GOT3 (cell line): ENCODE data around the gene VASN.
"Not testable (repeated sequence)": the region's sequence is repeated elsewhere in the genome, so short reads cannot be mapped to it uniquely, and the experiment has no call there.

ENCODE experiments used
- DNase-seq: peaks from one replicate; lab custom pipeline; 2025; ENCODE audit warnings: mixed read lengths; lab: John Stamatoyannopoulos, UW

The VASN gene

DNA sequence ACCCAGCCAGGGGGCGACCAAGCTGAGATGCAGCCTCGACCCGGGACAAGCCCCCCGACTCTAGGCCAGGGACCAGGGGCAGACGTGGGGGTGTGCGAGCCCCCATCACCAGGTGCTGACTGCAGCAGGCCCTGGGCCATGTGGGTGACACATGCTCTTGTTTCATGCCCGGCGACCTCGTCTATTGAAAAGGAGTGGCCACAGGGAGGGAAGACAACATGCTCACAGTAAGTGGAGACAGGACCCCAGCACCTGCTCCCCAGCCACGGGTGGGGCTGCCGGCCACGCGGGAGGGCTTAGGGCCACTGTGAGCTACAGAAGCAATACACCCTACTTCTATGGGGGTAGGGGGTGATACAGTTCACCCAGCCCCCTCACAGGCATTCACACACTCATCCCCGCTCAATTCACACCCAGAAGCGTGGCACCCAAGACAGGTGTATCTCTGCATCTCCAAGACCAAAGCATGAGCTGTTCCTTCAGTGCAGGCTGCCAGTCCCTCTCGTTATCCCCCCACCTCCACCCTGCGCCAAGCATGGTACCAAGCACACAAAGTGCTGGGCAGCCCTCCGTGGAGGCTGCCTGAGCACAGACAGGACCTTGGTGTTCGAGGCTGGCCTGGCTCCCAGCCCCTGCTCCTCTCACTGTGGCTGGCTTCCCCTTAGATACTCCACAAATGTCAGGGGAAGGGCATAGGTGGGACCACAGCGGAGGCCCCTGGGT, 13.6 kb downstream of the VASN start:
- DNase-seq, result no peak

DNA sequence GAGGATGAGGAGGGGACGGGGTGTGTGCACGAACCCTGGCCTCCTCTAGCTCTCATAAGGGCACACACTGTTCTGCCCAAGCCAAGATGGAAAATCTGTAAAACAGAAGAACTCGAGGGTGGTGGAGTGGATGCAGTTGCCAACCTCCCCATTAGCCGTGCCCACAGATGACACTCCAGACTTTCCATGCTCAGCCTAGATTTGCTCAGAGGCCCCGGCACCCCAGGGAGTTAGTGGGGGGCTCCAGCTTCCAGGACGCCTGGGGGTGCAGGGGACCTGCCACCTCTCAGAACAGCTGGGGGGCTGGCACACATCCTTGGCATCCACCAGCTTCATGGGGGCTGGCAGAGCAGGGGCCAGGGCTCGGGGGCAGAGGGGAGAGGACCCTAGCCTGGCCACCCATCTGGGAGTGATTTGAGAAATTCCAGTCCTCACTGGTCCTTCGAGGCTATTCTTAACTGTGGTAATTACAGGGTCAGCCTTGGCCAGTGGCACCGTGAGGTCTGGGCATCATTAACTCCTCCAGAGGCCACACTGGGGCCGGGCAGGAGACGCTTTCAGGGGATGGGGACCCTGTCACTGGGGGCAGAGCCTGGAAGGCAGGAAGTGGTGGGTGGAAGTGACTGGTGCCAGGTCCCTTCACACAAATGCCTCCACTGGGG, 14.3 kb downstream of the VASN start:
- DNase-seq, result no peak

DNA sequence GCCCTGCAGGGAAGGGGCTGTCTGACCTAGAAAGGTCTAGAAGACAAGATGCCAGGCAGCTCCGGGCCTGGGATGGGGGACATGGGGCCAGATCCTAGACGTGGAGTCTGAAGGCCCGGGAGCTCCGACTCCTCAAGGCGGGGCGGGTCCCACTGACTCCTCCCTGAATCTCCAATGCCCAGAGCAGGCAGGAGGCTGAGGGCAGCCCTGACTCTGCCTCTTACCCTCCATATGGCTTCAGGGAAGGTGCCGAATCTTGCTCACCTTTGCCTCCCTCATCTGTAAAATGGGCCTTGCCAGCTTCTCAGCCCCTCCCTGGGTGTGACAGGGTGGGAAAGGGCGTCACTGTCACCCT, 14.8 kb downstream of the VASN start:
- no peak for DNase-seq

DNA sequence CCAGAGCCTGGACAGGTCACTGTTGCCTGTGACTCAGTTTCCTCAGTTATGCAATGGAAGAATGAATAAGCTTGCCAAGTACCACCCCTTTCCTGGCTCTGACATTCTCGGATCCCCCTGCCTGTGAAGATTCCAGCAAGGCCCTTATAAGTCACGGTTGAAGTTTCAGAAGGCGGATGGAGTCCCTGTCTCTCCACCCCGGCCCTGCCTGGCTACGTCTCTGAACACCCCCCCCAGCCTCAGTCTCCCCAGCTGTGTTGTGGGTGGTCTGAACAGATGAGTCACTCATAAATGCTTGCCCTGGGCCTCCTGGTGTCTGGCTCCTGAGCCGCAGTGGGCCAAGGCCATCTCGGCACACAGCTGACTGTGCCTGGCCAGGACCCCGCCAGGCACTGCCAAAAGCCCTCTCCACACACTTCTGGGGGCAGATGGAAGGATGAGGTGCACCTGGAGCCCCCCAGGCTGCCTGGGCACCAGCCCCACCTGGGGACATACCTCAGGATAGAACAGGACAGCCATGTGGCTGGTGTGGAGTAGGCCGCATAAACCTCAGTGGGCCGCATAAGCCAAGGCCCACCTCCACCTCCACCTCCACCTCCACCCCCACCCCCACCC, 15.4 kb downstream of the VASN start:
- DNase-seq, result no peak

DNA sequence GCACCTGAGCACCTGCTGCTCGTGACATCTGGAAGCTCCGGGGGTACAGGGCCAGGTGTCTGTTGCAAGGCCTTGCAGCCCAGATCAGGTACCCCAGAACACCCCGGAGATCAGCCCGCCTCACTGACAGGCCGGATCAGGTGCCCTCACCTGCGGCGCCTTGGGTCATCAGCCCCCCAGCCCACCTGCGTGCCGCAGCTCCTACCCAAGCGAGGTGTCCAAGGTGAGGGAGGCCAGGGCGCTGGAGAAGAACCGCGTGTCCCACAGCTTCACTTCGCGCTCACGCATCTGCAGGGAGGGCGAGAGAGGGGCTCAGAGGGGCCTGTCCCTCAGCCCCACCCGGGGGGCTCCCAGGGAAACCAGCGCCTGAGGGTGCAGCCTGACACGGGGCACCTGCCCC, 16.1 kb downstream of the VASN start:
- DNase-seq, result no peak

DNA sequence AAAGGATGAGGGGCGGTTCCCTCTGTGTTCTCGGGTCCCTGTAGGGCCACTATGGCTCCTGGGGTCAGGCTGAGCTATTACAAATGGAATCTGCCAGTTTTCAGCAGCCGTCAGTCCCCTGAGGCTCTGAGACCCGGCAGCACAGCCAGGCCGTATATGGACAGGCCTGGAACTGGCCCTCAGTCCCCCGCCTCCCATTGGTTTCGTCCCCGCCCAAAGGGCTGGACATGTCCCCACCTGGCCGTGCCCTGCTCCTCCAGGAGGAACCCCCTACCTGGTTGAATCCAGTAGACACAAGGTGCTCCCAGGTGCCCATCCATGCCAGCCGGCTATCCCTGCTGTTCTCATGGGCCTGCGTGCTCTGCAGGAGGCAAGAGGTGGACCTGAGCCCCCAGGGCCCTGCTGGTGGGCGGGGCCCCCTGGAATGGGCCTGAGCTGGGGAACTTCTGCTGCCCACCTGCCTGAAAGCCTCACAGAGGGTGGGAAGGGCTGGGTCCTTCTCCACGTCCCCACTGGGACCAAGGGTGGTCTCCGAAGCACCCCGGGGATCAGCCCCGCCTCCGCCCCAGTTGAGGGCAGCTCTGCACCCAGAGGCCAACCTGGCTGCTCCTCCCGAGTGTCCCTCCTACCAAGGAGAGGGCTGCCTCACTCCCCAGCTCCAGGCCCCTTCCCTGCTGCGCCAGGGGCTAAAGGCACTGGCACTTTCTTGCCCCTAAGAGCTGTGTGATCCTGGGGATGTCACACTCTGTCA, 16.8 kb downstream of the VASN start:
- no peak for DNase-seq

DNA sequence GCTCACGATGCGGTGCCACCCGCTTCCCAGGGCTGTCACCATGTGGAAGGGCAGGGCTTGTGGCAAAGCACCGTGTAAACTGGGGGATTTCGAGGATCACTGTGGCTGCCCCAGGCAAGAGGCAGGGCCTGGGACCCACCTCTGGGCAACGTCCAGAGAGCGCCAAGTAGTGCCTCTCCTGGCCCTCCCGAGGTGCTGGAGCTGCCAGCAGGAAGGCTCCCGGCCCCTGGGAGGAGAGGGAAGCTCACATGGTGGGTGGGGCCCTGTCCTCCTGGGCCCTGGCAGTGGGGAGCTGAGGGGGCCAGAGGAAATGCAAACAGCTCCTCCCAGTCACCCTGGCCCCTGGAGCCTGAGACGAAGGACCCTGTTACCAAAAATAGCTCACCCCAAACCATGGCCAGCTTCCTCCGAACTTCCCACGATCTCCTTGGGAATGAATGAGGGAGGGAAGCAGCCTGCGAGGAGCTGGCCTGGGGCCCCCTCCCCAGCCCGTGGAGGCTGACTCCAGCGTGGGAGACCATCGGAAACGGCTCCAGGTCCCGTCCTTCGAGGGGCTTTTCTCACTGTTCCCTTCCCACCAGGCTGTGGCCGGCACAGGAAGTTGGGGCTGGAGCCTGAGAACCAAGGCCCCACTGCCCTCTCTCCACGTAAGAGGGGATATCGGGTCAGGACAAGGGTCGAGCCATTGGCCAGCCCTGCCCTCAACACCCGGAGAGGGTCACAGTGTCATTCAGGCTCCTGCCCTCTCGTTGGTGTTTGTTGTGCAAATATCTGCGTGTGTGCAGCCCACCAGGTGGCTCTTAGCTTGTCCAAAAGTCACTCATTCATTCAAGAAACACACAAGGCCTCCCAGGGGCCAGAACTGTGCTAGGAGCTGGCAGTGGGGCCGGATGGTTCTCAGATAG, 17.7 kb downstream of the VASN start:
- DNase-seq, result no peak

DNA sequence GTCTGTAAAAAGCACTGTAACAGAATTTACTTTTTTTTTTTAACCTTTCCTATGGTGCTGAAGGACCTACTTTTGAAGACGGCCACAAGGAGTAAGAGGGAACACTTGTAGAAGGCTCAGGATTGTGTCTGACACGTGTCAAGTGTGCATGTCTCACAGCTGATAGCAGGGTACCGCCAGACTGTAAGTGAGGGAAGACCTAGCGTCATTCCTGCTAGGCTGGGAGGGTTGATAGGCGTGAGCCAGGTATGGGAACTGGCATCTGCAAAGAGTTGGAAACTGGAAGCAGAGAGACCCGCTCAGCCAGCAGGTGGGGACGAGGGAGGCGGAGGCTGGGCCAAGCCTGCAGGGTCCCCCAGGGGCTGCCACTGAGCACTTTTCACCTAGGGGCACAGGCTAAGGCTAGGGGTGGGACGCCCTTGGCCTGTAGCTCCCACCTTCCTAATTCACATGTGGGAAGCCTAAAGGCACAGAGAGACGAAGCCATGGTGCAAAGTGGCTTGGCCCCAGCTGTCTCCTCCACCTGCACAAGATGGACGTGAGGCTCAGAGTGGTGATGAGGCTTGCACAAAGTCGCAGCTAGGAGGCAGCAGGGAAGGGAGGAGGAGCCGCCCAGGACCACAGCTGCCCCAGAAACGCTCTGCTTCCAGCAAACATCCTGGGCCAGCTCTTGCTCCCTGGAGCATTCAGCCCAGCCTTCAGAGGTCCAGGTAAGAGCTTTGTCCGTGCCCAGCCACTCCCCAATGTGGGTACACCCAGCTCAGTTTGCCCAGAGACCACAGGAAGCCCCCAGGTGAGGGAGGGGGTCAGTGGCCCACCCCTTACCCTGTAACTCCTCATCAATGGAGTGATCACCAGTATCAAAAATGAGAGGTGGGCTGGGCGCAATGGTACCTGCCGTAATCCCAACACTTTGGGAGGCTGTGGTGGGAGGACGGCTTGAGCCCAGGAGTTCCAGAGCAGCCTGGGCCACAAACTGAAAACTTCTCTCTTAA, 18.9 kb downstream of the VASN start:
- DNase-seq, result no peak

DNA sequence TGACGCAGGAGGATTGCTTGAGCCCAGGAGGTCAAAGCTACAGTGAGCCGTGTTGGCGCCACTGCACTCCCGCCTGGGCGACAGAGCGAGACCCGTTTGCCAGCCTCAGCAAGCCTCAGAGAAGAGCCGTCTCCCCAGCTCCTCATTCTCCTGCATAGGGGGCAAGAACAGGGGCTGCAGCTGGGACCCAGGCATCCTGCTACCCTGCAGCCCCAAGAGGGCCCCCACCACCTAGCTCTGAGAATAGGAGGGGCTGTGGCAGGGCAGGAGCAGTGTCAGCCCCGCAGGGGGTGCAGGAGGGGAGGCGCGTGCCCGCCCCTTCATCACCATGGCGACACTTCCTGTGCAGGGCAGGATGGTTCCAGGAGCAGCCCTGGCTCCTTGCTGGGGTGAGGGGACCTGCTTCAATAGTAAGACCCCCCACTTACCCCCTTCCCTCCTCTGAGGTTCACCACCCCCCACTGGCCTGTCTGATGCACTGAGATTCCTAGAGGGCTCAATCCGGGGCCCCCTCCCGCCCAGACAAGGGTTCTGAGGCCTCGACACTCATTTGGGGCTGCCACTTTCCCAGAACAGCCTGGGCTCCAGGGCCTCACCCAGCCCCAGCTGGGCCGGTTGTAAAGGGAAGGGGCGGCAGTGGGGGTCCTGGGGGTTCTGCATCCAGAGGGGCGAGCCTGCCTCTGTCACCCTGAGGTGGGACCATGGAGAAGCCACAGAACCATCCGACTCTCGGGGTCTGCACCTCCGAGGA, 20.2 kb downstream of the VASN start:
- DNase-seq, result no peak

DNA sequence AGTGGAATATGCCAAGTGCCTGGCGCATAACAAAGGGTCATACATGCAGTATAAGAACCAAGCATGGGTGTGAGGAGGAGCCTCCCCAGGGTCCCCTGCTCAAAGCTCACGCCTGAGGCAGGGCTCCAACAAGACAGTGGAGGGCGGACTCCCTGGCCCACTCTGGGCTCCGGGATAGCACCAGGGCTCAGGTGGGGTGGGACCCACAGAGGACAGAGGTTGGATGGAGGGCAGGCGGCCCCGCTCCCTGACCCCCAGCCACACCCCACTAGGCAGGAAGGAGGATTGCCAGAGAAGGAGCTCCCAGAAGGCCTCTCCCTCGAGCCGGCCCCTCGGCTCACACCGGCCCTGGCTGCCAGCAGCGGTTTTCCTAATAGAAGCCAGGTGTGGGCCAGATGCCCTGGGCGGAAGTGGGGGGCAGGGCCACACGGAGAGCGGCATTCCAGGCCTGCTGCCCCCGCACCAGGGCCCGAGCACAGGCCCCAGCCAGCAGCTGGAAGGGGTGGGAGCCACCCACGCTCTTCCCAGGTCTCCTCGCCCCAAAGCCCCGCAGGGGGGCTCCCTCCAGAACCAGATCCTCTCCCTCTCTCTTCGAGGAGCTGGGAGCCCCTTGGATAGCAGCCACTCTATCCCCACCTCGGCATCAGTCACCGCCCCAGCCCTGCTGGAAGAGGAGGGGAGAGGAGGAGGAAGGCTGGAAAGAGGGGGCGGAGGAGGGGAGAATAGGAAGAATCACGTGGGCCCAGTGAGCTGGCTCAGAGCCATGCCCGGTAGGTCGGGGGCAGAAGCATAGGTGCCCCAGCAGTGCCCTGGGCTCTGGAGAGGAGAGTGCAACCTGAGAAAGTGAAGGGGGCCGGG, 21.0 kb downstream of the VASN start:
- DNase-seq, result no peak

DNA sequence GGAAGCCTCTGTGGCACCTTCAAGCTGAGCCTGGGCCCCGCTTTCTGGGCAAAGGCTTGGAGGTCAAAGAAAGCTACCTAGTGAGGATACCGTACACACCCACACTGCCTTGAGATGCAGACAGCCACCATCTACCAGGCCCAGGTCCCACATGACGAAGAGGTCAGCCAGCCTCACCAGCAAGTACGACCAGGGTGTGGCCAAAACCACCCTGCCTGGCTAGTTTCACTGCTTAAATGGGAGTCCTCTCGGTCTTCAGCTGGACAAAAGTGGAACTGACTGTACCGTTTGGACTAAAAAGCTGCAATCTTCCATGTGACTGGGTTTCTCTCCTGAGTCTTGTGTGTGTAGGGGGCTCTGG, 21.6 kb downstream of the VASN start:
- no peak for DNase-seq

DNA sequence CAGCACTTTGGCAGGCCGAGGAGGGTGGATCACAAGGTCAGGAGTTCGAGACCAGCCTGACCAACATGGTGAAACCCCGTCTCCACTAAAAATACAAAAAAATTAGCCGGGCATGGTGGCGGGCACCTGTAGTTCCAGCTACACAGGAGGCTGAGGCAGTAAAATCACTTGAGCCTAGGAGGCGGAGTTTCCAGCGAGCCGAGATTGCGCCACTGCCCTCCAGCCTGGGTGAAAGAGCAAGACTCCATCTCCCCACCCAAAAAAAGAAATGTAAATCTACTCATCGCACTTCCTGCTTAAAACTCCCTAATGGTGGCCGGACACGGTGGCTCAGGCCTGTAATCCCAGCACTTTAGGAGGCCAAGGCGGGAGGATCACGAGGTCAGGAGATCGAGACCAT, 22.2 kb downstream of the VASN start:
- not testable (repeated sequence) for DNase-seq

DNA sequence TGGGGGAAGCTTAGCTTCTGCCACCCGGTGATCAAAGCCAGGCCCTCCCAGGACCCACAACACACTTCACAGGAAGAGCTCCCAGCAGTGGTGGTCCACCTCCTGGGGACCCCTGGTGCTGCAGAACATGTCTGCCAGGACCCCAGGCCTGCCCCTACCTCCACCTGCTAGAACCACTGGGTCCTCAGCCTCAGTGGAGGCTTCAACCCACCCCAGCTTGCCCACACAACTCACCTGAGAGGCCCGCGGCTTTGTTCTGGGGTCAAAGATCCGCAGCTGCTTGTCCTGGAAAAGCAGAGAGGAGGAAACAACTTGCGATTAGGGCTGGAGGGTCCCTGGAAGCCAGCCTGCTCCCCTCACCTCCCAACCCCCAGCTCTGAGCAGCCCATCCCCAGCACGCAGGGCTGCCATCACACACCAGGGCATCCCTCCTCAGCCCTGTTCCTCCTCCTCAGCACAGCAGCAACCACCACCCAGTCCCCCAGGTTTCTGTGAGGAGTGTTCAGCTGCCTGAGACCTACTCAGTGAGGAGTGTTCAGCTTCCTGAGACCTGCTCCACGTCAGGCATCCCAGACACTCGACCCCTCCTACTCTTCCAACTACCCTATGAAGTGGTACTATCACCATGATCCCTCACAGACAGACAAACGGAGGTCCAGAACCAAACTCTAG, 23.5 kb downstream of the VASN start:
- DNase-seq, result no peak

DNA sequence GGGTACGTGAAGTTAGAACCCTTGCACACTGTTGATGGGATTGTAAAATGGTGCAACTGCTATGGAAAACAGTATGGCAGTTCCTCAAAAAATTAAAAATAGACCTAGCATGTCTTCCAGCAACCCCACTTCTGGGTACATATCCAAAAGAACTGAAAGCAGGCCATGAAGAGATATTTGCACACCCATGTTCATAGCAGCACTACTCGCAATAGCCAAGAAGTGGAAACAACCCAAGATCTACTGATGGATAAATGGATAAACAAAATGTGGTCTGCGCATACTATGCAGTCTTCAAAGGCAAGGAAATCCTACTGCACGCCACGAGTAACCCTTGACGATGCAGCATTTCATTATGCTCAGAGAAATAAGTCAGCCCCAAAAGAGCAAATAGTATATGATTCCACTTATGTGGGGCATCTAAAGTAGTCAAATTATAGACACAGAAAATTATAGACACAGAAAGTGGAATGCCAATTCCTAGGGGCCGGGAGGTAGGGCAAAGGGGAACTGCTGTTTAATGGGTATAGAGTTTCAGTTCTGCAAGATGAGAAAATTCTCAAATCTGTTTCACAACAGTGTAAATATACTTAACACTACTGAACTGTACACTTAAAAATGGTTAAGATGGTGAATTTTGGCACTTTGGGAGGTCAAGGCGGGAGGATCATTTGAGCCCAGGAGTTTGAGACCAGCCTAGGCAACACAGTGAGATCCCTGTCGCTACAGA, 27.5 kb downstream of the VASN start:
- no peak for DNase-seq

DNA sequence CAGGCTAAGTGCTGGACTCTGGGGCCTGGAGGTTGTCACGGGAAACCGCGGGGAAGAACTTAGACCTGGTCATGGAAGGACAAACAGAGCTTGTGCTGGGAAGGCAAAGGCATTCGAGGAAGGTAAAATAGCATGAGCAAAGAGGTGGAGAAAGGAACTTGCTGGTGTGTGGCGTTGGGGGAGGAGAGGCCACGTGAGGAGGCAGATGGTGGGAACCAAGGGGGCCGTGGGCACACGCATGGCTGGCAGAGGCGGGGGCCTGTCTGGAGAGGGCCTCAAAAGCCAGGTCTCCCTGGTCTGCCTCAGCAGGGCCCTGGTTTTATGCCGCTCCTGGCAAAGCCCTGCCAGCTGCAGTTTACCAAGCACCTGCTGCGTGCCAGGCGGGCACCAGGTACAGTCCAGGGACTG, 29.4 kb downstream of the VASN start:
- no peak for DNase-seq

DNA sequence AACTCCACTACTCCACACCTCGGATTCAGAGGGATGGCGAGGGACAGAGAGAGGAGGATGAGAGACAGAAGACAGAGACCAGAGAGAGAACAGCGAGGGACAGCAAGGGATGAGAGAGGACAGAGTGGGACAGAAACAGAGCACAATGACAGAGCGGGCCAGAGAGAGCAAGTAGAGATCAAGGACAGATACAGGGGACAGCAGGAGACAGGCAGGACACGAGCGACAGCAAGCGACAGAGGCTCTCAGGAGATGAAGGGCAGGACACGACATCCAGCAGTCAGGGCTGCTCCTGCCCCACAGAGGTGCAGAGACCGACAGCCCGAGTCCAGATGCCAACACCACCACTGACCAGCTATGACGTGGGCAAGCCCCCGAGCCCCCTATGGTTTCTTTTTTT, 29.9 kb downstream of the VASN start:
- no peak for DNase-seq

DNA sequence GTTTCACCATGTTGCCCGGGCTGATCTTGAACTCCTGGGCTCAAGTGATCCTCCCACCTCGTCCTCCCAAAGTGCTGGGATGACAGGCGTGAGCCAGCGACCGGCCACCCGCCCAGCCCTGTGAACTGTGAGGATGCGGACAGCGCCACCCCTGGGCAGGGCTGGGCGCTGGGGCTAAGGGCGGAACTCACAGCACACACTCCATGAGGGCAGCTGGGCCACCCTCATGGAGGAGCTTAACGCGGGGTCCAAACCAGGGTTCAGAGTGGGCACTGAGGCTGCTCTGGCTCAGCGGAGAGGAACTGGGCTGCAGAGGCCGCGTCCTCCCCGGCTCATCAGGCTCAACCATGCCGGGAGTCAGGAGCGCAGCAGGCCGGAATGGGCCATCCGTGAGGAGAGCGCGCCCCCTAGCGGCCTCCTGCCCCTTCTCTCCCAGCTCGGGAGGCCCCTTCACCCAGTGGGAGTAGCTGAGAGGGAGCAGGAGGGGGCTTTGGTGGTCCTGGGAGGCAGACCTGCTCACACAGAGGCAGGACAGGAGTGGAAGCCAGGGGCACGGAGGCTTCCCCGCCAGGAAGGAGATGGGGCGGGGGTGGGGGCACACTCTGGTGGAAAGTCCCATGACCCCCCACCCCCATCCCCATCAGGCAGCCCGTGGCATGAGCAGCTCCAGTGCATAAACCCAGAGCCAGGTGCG, 30.9 kb downstream of the VASN start:
- peak; percentile 32 for DNase-seq
